Large intestine (tissue), 3 donors: Measurements from ENCODE around the gene PTP4A1. TPM values are rescaled to one million over a fixed set of nuclear protein-coding genes. Genes with fewer than 3 reads are reported as not detected.

Experiments used
- DNase-seq, 2 donors: peaks; one replicate each; pipeline versions ENCODE4 v3.0.0 to v3.0.0-alpha.2; 2013
- H3K27ac ChIP-seq: one replicate; pipeline ENCODE4 v1.5.1; 2013; ENCODE audit warnings: low read length
- H3K27me3 ChIP-seq: 2 replicates; pipeline ENCODE4 v1.6.1; 2013; ENCODE audit warnings: low read length; ENCODE audit not compliant: control insufficient read depth, insufficient read depth
- H3K36me3 ChIP-seq: 2 replicates; pipeline ENCODE4 v1.6.1; 2013; ENCODE audit warnings: low read length; ENCODE audit not compliant: control insufficient read depth, insufficient read depth
- H3K4me1 ChIP-seq: one replicate; pipeline ENCODE4 v1.6.1; 2013; ENCODE audit warnings: low read length; ENCODE audit not compliant: control insufficient read depth, insufficient read depth
- H3K4me3 ChIP-seq: one replicate; pipeline ENCODE4 v1.5.1; 2013; ENCODE audit warnings: low read length
- H3K9me3 ChIP-seq: one replicate; pipeline ENCODE4 v1.6.1; 2013; ENCODE audit warnings: mild to moderate bottlenecking, low read depth, low read length, moderate library complexity; ENCODE audit not compliant: control insufficient read depth
- WGBS: methylation state at CpG from one replicate; pipeline ENCODE4 v1.1.5; 2013; ENCODE audit warnings: low lambda C conversion rate; ENCODE audit not compliant: insufficient coverage; 5-methylcytosine and 5-hydroxymethylcytosine counted together
- polyA plus RNA-seq: library from polyadenylated mRNA; unstranded; fragments of 120-200 nt; gene quantifications from one replicate; pipeline ENCODE4 v1.2.1, GENCODE V29; 2013

PTP4A1 gene
- polyA plus RNA-seq, 1 donor, result 87.9 TPM

- peaks cover 34% of the 10 kb centered on the region for H3K4me1 ChIP-seq
- H3K4me3 ChIP-seq, result no peak overlapping the region
- H3K27ac ChIP-seq, result no peak overlapping the region
- no CpG with 5 or more reads among the region's 1 CpG for WGBS
- H3K27me3 ChIP-seq, result no peaks in the 10 kb centered on the region
- H3K36me3 ChIP-seq, result no peaks in the 10 kb centered on the region
- DNase-seq, result peak in 1 of 2 donors; percentile 32
- no peaks in the 10 kb centered on the region for H3K9me3 ChIP-seq
Observed at GRCh38 chr6:63567966-63568365, 4.3 kb upstream of the PTP4A1 start.

DNA sequence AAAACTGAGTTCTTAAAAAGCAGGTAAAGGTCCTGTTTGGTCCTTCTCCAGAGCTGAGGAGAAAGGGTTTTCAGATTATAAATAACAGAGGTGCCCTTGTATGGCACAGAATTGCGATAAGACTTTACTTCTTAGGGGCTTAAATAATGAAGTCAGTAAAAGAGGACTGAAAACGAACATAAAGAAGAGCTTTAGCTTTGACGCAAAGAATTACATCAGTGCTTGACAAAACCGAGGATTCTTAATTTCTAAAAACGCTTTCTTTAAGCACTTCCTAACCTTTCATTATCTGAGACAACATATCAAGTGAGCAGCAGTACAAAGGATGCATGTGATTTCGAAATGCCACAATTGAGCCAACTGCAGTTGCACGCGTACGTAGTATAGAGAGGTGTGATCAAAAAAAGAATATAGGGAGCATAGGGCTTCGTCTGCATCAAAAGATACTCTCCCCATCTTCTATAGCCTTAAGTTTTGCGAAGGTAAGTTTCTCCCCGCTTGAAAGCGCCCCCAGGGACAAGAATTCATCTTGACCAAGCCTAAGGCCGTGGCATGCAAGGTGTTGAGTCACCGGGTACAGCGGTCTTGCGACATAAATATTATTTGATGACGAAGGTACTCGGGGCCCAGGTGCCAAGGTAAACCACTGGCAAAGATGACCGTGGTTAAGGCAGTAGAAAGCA lies 778 bp upstream of the PTP4A1 start:
- Histone ChIP-seq H3K9me3 (no peaks in the 10 kb centered on the region), H3K36me3 (peaks cover 4% of the 10 kb centered on the region), H3K27ac (peak overlapping the region; percentile 100), H3K27me3 (no peaks in the 10 kb centered on the region), H3K4me3 (peak overlapping the region; percentile 71), H3K4me1 (peaks cover 21% of the 10 kb centered on the region)
- WGBS, result no CpG with 5 or more reads among the region's 20 CpGs
- DNase-seq, result peak; percentile 80 to 94

DNA sequence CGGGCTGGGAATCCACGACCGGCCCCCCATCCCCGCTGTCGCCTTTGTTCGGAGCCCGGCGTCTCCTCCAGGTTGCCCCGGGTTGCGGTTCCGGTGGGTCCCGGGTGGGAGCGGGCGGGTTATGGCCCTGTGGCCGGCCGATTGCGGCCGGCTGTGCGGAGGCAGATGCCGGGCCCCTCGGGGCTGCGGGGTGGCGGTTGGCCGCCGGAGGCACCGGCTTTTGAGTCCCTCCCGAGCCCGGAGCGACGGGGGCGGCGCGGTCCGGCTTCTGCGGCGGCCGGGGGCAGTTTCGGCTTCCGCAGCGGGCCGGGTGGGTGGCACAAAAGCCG lies 431 bp downstream of the PTP4A1 start:
- peak overlapping the region; percentile 94 for H3K4me3 ChIP-seq
- no peaks in the 10 kb centered on the region for H3K27me3 ChIP-seq
- no peak for DNase-seq
- peaks cover 14% of the 10 kb centered on the region for H3K36me3 ChIP-seq
- no CpG with 5 or more reads among the region's 42 CpGs for WGBS
- no peaks in the 10 kb centered on the region for H3K9me3 ChIP-seq
- H3K4me1 ChIP-seq, result peaks cover 18% of the 10 kb centered on the region
- H3K27ac ChIP-seq, result peak overlapping the region; percentile 87

DNA sequence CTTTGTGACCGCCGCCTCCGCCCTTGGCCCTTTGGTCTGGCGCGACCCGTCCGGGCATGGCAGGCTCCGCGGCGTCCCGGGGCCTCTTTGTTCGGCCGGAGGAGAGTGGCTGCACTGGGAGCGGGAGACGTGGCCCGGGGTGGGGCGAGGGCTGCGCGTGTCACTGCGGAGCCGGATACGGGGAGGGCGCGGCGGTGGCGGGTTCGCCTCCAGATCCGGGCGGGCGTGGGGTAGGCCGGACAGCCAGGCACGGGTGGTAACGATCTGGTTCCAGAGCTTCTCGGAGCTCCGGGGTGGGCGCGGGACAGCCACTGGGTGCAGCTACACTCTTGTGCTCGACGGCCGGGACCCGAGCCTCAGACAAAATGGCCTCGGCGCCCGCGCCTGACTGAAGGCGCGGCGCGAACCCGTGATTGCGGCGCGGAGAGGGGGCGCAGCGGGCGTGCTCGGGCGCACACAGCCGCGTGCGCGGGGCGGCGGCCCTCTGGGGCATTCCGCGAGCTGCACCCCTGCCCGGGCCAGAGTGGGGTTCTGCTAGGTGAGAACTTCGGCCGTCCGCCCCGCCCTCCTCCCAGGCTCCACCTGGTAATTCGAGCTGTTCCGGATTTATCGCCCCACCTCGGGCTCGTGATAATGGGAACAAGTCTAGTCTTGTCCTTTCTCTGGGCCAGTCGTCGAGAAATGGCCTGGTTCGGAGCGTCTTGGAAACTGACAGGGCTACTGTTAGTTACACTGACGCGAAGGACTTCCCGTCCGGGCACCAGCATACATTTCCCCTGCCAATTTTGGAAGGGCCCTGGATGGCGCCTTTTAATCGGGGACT lies 1.0 kb downstream of the PTP4A1 start:
- WGBS, result no CpG with 5 or more reads among the region's 86 CpGs
- H3K9me3 ChIP-seq, result no peaks in the 10 kb centered on the region
- peak overlapping the region; percentile 94 for H3K4me3 ChIP-seq
- peak; percentile 91 to 97 for DNase-seq
- peaks cover 13% of the 10 kb centered on the region for H3K4me1 ChIP-seq
- H3K27ac ChIP-seq, result peak overlapping the region; percentile 87
- no peaks in the 10 kb centered on the region for H3K27me3 ChIP-seq
- H3K36me3 ChIP-seq, result peaks cover 16% of the 10 kb centered on the region

GRCh38 chr6:63573899-63574553 lies 1.7 kb downstream of the PTP4A1 start:
- Histone ChIP-seq H3K27ac (peak overlapping the region; percentile 87), H3K9me3 (no peaks in the 10 kb centered on the region), H3K36me3 (peaks cover 19% of the 10 kb centered on the region), H3K27me3 (no peaks in the 10 kb centered on the region), H3K4me3 (peak overlapping the region; percentile 94), H3K4me1 (peaks cover 13% of the 10 kb centered on the region)
- WGBS, result 0% methylated on average over 1 of the region's 10 CpGs
- peak; percentile 48 to 78 for DNase-seq

DNA sequence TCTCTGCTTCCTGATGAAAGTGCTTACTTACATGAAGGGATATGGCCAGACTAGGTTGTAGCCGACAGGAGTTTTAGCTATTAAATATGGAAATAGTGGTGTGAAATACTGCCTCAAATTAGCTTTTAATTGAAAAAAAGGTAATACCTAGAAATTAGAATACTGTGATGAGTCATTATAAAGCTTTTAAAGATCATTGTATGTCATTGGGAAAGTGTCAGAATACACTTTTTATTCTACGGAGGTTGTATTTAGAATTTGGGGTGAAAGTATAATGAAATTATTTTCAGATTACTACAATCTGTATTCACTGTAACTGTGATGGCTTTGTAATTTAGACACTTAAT lies 2.2 kb downstream of the PTP4A1 start:
- WGBS, result 60% methylated on average over 1 of the region's 2 CpGs
- H3K36me3 ChIP-seq, result peaks cover 21% of the 10 kb centered on the region
- H3K9me3 ChIP-seq, result no peaks in the 10 kb centered on the region
- DNase-seq, result no peak
- no peaks in the 10 kb centered on the region for H3K27me3 ChIP-seq
- H3K27ac ChIP-seq, result peak overlapping the region; percentile 87
- peak overlapping the region; percentile 94 for H3K4me3 ChIP-seq
- H3K4me1 ChIP-seq, result peaks cover 13% of the 10 kb centered on the region

GRCh38 chr6:63576147-63576772 lies 4.0 kb downstream of the PTP4A1 start:
- H3K9me3 ChIP-seq, result no peaks in the 10 kb centered on the region
- DNase-seq, result no peak
- no peaks in the 10 kb centered on the region for H3K27me3 ChIP-seq
- no CpG with 5 or more reads among the region's 3 CpGs for WGBS
- H3K36me3 ChIP-seq, result peaks cover 30% of the 10 kb centered on the region
- H3K4me3 ChIP-seq, result no peak overlapping the region
- H3K4me1 ChIP-seq, result peaks cover under 1% of the 10 kb centered on the region
- peak overlapping the region; percentile 20 for H3K27ac ChIP-seq

GRCh38 chr6:63576985-63577712 lies 4.9 kb downstream of the PTP4A1 start:
- Histone ChIP-seq H3K27ac (no peak overlapping the region), H3K27me3 (no peaks in the 10 kb centered on the region), H3K4me1 (no peaks in the 10 kb centered on the region), H3K4me3 (no peak overlapping the region), H3K36me3 (peaks cover 30% of the 10 kb centered on the region), H3K9me3 (no peaks in the 10 kb centered on the region)
- DNase-seq, result no peak
- WGBS, result no CpG with 5 or more reads among the region's 5 CpGs

DNA sequence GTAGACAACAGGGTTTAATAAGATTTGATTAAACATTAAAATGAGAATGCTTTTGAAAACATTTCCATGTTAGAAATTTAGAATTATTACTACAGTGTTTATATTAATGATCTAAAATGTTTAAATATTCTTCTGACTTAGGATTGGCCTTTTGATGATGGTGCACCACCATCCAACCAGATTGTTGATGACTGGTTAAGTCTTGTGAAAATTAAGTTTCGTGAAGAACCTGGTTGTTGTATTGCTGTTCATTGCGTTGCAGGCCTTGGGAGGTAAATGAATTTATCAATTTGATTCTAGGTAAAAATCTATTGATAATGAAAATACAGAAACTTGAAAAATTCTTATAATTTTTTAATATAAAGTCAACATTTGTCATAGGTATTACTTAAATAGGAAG lies 6.5 kb downstream of the PTP4A1 start:
- H3K27ac ChIP-seq, result no peak overlapping the region
- no peaks in the 10 kb centered on the region for H3K4me1 ChIP-seq
- H3K4me3 ChIP-seq, result no peak overlapping the region
- peaks cover 32% of the 10 kb centered on the region for H3K36me3 ChIP-seq
- no peaks in the 10 kb centered on the region for H3K9me3 ChIP-seq
- no peaks in the 10 kb centered on the region for H3K27me3 ChIP-seq
- DNase-seq, result no peak
- 100% methylated on average over 2 of the region's 2 CpGs for WGBS
